GM18499 (cell line): ENCODE measurements around the gene TAF5L.

Experiments used
- ATAC-seq: cut with Tn5 transposase; IDR thresholded peaks from one replicate; pipeline ENCODE4 v1.9.1; 2021; ENCODE audit warnings: moderate number of reproducible peaks; ENCODE audit not compliant: insufficient read depth, unreplicated experiment

TAF5L gene

GRCh38 chr1:229625915-229626831 is at the start of gene TAF5L, which contains the start of gene URB2:
Gene TAF5L, minus strand, starts transcription at chr1:229626122. Its CDS starts 11,640 bp downstream, at chr1:229614482.
Gene URB2, plus strand, starts transcription at chr1:229626247. Its CDS starts 1,387 bp downstream, at chr1:229627634.
- peak; percentile 44 for ATAC-seq

- no peak for ATAC-seq
Observed at GRCh38 chr1:229675396-229675795, 49.5 kb upstream of the TAF5L start.

- no peak for ATAC-seq
Observed at GRCh38 chr1:229674042-229674441, 48.1 kb upstream of the TAF5L start.

- no peak for ATAC-seq
Observed at GRCh38 chr1:229672246-229672645, 46.3 kb upstream of the TAF5L start.

GRCh38 chr1:229671310-229671709 is 45.4 kb upstream of the TAF5L start:
- no peak for ATAC-seq

- ATAC-seq: no peak
Observed at GRCh38 chr1:229669333-229669732, 43.4 kb upstream of the TAF5L start.

- no peak for ATAC-seq
Observed at GRCh38 chr1:229666585-229666984, 40.7 kb upstream of the TAF5L start.

GRCh38 chr1:229665912-229666558 is 40.1 kb upstream of the TAF5L start:
- no peak for ATAC-seq

GRCh38 chr1:229664133-229664689 is 38.3 kb upstream of the TAF5L start:
- ATAC-seq: no peak

- no peak for ATAC-seq
Observed at GRCh38 chr1:229661897-229662296, 36.0 kb upstream of the TAF5L start.

- ATAC-seq: no peak
Observed at GRCh38 chr1:229661022-229661877, 35.3 kb upstream of the TAF5L start.

- ATAC-seq: peak; percentile 62
Observed at GRCh38 chr1:229657993-229658755, 32.3 kb upstream of the TAF5L start.

GRCh38 chr1:229655781-229656180 is 29.9 kb upstream of the TAF5L start:
- no peak for ATAC-seq

- no peak for ATAC-seq
Observed at GRCh38 chr1:229653420-229653819, 27.5 kb upstream of the TAF5L start.

- no peak for ATAC-seq
Observed at GRCh38 chr1:229651546-229651945, 25.6 kb upstream of the TAF5L start.

GRCh38 chr1:229650045-229650444 is 24.1 kb upstream of the TAF5L start:
- no peak for ATAC-seq

- ATAC-seq: no peak
Observed at GRCh38 chr1:229648406-229648805, 22.5 kb upstream of the TAF5L start.

- ATAC-seq: no peak
Observed at GRCh38 chr1:229645324-229645993, 19.5 kb upstream of the TAF5L start.
